HG02885 (cell line): ENCODE results near the gene MYDGF.

Experiments used
- ATAC-seq: cut with Tn5 transposase; IDR thresholded peaks from one replicate; pipeline ENCODE4 v1.9.1; 2021; ENCODE audit warnings: mild to moderate bottlenecking; ENCODE audit not compliant: unreplicated experiment, poor library complexity

Gene MYDGF

DNA sequence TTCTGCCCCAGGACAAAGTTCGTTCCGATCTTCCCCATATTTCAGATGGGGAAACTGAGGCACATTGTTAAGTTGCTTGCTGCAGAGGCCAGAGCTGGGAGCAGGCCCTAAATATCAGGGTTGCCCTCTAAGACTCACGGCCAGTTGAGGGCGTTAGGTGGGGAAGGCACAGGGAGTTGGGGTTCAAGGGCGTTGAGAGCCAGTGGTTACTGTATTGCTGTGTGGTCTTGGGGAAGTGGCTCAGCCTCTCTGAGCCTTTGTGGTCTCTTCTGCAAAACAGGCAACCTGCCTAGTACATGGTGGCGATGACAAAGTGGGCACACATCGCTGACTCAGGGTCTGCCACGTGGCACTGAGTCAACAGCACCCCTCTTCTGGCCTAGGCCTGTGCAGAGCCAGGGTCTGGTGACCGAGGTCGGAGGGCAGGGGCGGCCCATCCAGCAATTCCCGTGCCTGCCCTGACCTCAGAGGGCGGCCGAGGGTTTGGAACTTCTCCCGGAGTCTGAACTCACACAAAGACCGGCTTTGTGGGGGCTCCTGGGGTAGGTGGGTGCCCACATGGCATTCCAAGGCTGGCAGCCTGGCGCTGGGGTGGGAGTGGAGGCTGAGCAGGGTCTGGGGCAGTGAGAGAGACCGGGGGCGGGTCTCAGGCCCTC, 20.6 kb downstream of the MYDGF start:
- no peak for ATAC-seq

DNA sequence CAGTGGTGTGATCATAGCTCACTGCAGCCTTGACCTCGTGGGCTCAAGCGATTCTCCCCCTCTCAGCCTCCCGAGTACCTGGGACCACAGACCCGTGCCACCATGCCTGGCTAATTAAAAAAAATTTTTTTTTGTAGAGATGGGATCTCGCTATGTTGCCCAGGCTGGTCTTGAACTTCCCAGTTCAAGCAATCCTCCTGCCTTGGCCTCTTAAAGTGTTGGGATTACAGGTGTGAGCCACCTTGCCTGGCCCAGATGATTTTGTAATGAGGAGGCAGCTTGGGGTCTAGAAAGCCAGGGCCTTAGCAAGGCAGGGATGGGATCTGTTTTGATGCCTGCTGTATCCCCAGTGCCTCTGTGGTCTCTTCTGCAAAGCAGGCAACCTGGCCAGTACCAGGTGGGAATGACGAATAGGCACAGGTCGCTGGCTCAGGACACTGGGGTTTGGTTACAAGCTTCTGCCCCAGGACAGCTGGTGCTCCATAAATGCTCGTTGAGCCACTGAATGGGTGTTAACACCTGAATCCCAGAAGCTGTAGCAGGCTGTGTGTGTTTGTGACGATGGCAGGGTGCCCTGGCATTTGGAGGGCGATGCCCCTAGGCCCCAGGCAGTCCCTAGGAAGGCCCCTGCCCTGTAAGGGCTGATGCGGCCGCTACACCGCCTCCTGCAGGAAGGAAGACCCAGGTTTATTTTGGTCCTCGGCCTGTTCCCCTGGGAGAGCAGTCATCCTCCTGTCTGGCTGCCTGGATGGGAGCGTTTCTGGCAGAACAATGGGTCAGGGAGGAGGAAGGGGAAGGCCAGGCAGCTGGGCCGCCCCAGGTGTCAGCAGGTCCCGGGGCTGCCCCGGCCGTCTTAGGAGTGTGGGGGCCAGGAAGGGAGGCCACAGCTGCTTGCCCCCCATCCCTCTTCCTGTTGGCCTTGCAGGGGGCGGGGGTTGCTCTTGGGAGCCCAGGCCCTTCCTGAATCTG, 22.2 kb downstream of the MYDGF start:
- no peak for ATAC-seq

- ATAC-seq: no peak
Observed at GRCh38 chr19:4645718-4646117, 24.4 kb downstream of the MYDGF start.

- no peak for ATAC-seq
Observed at GRCh38 chr19:4642625-4643024, 27.5 kb downstream of the MYDGF start.

- ATAC-seq: no peak
Observed at GRCh38 chr19:4641132-4641531, 29.0 kb downstream of the MYDGF start.

DNA sequence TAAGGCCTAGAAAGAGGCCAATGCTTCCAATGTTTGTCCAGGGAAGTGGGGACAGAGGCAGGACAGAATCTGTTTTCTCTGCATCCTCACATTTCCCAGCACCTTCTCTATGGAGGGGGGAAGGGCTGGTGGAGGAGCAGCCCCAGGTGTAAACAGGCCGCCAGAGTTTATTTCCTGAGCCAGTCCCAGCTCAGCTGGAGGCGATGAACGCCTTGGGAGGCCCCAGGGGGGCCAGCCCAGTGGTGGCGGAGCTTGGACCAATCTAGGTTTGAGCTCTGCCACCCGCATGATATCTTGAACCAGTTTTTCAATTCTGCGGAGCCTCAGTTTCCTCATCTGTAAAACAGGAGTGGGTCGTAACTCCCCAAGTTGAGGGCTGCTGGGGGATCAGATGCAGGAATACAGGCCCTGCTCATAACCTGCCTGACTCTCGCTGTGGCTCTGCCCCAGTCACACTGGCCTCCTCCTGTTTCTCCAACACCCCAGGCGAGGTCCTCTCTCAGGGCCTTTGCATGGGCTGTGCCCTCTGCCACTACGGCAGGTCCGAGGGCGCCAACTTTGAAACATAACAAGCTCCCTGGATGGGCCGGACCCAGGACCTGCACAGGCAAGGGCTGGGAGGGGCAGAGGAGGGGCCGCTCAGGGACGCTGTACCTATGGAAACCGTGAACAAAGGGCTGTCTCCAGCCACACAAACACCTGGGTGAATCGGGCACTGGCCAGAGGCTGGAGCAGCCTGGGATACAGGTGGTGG, 29.7 kb downstream of the MYDGF start:
- ATAC-seq: no peak

- peak; percentile 5 for ATAC-seq
Observed at GRCh38 chr19:4639531-4640246, 30.5 kb downstream of the MYDGF start.

DNA sequence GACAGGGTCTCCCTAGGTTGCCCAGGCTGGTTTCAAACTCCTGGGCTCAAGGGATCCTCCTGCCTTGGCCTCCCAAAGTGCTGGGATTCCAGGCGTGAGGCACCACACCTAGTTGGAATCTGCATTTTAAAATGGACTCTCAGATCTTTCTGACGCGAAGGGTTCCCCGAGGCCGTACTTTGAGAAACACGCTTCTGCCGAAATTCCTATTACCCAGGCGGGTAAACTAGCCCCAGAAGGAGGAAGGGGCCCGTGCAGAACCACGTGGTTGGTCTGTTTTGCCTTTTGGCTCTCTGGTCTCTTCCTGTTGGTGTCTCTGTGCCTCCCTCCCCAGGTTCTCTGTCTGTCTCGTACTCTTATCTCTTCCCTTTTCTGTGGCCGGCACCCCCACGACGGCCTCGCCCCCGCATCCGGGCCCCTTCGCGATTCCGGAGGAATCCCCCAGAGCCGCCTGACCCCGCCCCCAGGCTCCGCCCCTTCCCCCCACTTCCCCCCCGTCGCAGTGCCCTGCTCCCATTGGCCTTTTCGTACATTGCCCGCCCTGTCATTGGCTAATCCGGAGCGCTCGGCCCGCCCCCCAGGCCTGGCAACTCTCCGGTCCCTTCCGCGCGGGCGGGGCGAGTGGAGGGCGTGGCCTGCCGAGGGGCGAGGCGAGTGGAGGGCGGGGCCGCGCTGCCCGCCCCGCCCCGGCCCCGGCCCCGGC, 31.2 kb downstream of the MYDGF start, which contains the start of gene TNFAIP8L1:
TSS of gene TNFAIP8L1 (plus strand) at position 689 of the 703 bp plus-strand sequence. CDS start 12,354 bp downstream, outside the sequence.
- peak; percentile 91 for ATAC-seq

DNA sequence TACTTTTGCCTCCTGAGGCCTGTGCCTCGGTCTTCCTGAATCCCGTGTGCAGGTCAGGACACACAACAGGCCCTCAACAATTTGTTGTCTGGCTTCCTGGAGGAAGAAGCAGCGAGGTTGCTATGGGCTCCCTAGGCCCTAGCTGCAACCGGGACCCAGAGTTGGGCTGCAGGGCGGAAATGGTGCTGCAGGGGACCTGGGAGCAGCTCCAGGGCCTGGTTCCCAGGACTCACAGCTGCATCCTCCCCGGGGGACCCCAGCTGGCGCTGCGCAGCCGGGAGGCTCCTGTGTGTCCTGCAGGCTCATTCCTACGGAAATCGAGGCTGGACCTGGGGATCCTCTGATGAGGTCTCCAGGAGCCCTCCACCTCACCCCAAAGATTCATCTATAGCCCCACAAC, 31.8 kb downstream of the MYDGF start:
- ATAC-seq: no peak

DNA sequence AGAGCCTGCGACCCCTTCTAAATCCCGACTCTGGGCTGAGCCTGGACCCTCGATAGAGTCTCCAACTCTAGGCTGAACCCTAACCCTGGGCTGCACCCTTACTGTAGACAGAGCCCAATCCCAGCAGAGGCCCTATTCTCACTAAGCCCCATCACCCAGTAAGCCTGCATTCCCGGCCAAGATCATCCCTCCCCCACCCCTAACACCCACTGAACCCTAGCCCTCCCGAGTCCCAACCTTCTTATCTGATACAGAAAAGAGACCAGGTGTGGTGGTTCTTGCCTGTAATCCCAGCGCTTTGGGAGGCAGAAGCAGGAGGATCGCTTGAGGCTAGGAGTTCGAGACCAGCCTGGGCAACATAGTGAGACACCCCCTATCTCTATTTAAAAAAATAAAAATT, 33.4 kb downstream of the MYDGF start:
- no peak for ATAC-seq

DNA sequence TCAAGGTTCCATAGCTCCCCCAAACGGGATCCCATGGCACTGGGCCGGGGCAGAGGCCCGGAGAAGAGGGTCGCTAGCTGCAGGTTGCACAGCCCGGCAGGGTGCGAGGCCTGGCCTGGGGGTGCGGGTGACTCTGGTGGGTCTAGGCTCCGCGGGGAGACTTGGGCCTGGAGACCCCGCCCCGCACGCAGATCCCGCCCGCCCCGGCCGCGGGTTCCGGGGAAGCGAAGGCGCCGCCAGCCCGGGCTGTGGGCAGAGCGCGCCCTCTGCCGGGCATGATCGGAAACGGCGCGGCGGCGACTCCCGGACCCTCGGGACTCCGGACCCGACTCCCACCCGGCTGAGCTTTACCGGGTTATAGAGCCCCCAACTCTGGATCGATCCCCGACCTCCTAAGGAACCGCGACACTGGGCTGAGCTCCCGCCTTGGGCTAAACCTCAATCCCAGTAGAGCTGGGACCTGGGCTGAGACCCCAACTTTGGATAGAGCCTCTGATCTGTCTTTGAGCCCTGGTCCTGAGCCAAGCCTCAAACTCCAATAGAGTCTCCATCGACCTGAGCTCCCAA, 33.9 kb downstream of the MYDGF start:
- no peak for ATAC-seq

DNA sequence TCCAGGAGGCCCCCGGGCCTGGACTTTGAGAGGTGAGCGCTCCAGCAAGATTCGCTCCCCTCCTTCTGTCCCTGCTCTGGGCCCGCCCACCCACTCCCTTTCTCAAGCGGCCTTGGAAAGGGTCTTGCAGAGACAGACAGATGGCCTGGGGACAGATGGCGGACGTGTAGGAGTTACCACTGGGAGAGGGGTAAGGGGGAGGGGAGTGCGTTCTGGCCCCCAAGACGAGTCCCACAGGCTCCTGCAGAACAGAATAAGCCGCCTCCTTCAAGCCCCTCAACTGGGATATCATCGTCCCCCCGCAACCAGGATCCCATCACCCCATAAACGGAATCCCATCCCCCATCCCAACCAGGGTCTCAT, 34.4 kb downstream of the MYDGF start:
- no peak for ATAC-seq

GRCh38 chr19:4633140-4633967, 36.8 kb downstream of the MYDGF start:
- ATAC-seq: no peak

GRCh38 chr19:4624733-4625362, 45.3 kb downstream of the MYDGF start:
- ATAC-seq: no peak

DNA sequence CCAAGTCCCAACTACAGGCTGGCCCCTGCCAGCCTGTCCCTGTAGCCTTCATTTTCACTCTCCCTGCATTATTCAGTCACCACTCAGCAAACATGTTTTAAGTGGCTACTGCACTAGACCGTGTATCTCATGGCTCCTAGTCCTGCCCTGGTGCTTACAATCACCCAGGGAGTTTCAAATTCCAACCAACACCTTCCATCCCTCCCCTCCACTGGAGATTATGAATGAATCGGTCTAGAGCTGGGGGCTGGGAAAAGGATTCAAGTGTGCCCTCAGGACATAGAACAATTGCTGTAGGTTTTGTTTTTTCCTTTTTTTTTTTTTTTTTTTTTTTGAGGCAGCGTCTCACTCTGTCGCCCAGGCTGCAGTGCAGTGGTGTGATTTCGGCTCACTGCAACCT, 45.8 kb downstream of the MYDGF start:
- ATAC-seq: no peak

- ATAC-seq: no peak
Observed at GRCh38 chr19:4622695-4623421, 47.3 kb downstream of the MYDGF start.

DNA sequence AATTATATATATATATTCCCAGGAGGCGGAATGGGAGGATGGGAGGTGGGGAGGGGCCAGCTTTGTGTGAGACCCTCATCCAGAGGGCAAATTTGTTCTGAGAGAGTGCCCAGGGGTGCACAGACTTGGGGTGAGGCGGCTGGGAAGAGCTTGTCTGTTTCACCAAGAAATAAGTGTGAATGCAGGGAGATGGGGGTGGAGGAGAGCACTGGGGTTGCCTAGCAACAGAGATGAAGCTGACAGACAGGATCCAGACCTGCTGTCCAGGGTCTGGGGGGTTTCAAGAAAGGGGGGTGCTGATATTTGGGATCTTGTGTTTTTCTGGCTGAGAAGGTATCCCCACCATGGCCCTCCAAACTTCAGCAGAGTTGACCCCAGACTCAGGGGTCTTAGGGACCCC, 49.5 kb downstream of the MYDGF start:
- ATAC-seq: no peak
